GM10248 (cell line): ENCODE data around the gene AMER3.

Experiments
- CTCF ChIA-PET: fragments of 300-600 bp; sonication (Branson Sonifier 250); formaldehyde crosslinking; extraction: SDS; loops from one replicate; lab custom pipeline; 2021; ENCODE audit warnings: antibody characterized with exemption; lab: Yijun Ruan, JAX
- POLR2A ChIA-PET: fragments of 350-650 bp; sonication (Branson Sonifier 250); formaldehyde crosslinking; extraction: SDS; loops from one replicate; lab custom pipeline; 2020; ENCODE audit warnings: antibody characterized with exemption; lab: Yijun Ruan, JAX
- DNase-seq: peaks from one replicate; pipeline ENCODE4 v3.0.0; 2012; ENCODE audit errors: extremely low spot score
- TF ChIP-seq, protein P1 (sequence below): IDR thresholded peaks from 2 replicates; pipeline ENCODE4 v1.5.1; 2012; ENCODE audit warnings: mild to moderate bottlenecking, low read depth; ENCODE audit errors: extremely low read depth, missing control alignments, control extremely low read depth

Gene AMER3

DNA sequence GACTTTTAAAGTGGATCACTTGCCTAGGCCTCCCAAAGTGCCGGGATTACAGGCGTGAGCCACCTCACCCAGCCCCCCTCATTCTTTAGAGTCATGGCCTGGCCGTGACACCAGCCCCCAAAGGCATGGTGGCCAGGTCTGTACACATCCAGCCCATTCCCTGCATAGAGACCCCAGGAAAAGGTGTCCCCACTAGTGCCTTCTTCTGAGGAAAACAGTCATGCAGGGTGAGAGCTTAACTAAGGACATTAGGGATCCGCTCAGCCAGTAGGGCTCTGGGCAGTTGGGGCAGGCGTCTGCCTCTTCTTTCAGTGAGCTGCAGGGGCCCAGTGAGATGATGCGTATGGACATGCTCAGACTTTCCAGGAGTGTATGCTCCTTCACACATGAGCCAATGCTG lies 5.7 kb upstream of the AMER3 start:
- ChIA-PET POLR2A (no interaction called here), CTCF (no interaction called here)
- DNase-seq = no peak
- TF ChIP-seq, protein P1, sequence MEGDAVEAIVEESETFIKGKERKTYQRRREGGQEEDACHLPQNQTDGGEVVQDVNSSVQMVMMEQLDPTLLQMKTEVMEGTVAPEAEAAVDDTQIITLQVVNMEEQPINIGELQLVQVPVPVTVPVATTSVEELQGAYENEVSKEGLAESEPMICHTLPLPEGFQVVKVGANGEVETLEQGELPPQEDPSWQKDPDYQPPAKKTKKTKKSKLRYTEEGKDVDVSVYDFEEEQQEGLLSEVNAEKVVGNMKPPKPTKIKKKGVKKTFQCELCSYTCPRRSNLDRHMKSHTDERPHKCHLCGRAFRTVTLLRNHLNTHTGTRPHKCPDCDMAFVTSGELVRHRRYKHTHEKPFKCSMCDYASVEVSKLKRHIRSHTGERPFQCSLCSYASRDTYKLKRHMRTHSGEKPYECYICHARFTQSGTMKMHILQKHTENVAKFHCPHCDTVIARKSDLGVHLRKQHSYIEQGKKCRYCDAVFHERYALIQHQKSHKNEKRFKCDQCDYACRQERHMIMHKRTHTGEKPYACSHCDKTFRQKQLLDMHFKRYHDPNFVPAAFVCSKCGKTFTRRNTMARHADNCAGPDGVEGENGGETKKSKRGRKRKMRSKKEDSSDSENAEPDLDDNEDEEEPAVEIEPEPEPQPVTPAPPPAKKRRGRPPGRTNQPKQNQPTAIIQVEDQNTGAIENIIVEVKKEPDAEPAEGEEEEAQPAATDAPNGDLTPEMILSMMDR = no peak

DNA sequence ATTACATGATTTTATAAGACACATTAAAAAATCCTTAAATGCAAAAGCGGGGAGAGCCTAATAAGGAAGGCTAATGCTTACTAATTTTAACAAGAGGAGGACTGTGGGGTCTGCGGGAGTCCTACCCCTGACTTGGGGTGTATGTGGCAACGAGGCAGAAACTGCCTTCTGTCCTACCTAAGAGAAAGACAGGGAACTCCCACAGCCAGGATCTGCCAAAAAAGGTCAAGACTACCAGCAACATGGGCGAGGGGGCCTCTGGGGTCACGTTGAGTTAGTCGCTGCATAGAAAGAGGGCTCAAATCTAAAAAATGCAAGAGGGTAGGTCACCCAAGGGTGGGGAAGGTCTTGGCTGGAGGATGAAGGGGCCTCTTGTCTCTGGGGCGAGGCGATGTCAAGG lies 529 bp upstream of the AMER3 start:
- CTCF ChIA-PET = no interaction called here
- POLR2A ChIA-PET = no interaction called here
- TF ChIP-seq, protein P1 = no peak
- DNase-seq = no peak

DNA sequence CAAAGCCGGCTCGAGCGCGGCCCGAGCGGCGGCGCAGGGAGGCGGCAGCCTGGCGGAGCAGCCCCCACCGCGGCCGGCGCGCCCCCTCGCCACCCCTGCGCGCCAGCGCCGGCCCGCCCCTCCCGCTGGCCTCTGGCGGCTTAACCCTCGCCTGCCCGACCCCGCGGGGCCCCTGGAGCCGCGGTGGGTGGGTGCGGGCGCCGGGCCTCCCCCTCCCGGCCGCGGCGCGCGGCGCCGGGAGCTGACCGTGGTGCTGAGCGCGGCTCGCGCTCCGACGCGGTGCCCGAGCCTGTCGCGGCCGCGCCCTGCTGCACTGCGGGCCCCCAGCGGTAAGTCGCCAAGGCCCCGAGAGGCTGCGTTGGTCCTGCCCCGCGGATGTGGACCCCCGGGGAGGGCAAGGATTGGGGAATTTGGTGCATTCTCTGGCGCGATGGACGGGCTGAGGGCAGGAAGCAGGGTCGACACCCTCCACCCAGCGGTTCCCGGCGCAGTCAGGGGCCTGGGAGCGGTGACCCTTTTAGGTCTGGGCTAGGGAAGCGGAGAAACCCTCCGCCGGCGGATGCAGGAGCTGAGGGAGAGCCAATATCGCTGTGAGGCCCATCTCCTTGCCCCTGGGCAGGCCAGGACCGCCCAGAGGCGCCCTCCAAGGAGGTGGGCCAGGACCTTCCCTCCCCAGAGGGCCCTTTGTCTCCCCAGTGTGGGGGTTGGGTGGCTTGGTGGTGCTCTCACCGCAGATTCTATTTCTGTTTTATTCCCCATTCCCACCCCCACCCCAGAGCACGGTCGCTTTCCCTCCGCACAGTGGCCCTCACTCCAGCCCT lies 923 bp downstream of the AMER3 start:
- CTCF ChIA-PET = no interaction called here
- TF ChIP-seq, protein P1 = no peak
- POLR2A ChIA-PET = no interaction called here
- peak; percentile 64 for DNase-seq

DNA sequence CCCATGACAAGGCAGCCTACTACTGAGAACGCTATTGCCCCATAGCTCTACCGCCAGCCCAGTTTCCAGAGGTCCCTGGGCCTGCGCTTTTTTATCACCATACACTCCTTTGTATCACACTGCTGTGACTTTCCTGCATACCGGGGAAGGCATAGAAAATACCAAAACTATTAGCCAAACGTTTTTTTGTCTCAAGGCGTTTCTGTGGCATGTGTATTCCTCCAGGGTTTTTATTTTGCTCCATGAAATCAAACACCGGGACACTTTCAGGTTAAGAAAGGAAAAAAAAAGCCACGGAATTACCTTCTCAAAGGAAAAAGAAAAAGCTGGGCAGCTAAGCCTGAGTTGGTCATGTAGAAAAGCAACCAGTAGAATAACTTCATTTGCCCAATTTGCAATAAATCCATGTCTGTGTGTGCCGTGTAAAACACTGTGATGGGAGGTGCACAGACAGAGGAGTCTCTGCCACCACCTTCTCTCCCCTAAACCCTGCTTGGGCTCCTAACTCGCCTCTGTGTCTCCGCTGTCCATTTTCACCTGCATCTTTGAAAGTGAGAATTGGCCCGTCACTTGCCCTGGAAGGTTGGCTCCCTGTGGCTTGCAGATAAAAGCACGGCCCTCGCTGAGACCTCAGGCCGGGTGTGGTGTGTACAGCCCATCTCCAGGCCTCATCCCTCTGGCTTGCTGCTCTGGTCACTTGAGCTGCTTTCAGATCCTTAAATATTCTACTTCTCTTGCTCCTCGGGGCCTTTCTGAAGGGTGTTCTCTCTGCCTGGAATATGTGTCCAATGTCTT lies 1.7 kb downstream of the AMER3 start:
- ChIA-PET CTCF (no interaction called here), POLR2A (no interaction called here)
- no peak for DNase-seq
- TF ChIP-seq, protein P1 = no peak

DNA sequence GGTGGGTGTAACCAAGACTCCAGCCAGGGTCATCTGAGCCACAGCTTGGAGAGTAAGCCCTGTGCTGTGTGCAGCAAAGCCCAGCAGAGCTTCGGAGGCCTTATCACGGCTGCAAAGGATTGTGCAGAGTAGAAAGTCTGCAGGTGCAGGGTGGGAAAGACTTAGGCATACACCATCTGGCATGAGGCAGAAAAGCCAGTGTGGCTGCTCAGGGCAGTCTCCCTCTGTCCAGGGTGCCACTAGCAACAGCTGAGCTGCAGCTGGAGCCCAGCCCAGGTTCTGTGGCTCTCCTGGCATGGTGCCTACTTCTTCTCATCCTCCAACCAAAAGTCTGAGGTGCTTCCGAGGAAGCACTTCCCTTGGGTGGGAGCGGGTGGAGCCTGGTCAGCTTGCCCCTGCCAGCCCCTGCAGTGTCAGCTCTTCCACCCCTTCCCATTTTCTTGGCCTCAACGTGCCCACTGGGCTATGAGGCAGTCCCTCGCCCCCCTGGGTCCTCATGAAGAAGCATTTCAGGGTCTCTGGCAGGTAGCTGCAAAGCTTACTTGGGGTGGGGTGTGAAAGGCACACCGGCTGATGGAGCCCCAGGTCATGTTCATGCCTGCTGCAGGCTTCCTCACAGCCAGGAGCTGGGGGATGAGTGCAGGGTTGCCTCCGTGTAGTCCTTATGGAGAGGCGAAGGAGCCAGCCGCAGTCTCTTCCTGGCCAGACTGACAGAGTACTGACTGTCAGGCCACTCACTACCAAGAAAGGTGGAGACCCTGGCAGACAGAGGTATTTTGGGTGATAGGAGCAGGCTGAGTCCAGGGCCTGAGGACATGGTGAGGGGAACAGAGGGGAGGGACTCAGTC lies 4.8 kb downstream of the AMER3 start:
- ChIA-PET POLR2A (no interaction called here), CTCF (interaction anchor here (0.7 to 1.8 kb wide), 4 partner anchors 9 to 37 kb away, joined by 3 to 6 read pairs (median 3); no protein-coding TSS in a partner anchor)
- DNase-seq = no peak
- TF ChIP-seq, protein P1 = no peak
